HepG2 (cell line): ENCODE results near the gene GSTM4. TPM values are rescaled to one million over a fixed set of nuclear protein-coding genes. Genes with fewer than 3 reads are reported as not detected.
"Not testable (repeated sequence)": the region's sequence is repeated elsewhere in the genome, so short reads cannot be mapped to it uniquely, and the experiment has no call there.

Source experiments
- ATAC-seq: fragments of 200-7000 bp; cut with Tn5 transposase; 3 replicates; pipeline ENCODE4 v1.9.1; 2020; ENCODE audit warnings: mild to moderate bottlenecking, moderate library complexity
- BruUV-seq: library from RNA; stranded (reverse); fragments of 400-500 nt; replicated peaks from 2 replicates; lab custom pipeline; 2021; lab: Mats Ljungman, UMichigan
- CTCF ChIA-PET: fragments of 300-600 bp; formaldehyde crosslinking; extraction: SDS; loops from one replicate; lab custom pipeline; 2021; ENCODE audit warnings: low total read pairs, inconsistent platforms, low intra/inter-chr PET ratio; lab: Yijun Ruan, JAX
- POLR2A ChIA-PET: fragments of 350-600 bp; sonication (Branson Sonifier 250); formaldehyde crosslinking; loops from one replicate; lab custom pipeline; 2020; ENCODE audit warnings: antibody characterized with exemption, inconsistent platforms; lab: Yijun Ruan, JAX
- DNase-seq: peaks from one replicate; pipeline ENCODE4 v3.0.0-alpha.2; 2015; ENCODE audit warnings: low spot score
- FAIRE-seq: peaks from 3 replicates; lab custom pipeline; 2011; peaks lifted over from hg19 to GRCh38; lab: Jason Lieb, UNC
- H2AFZ ChIP-seq: one replicate; pipeline ENCODE4 v1.6.1; 2011; ENCODE audit warnings: low read length, inconsistent platforms
- H3K27ac ChIP-seq: fragments of 300-600 bp; 3 replicates; pipeline ENCODE4 v1.8.0; 2011; ENCODE audit warnings: mixed run types, mild to moderate bottlenecking, mixed read lengths, low read length, inconsistent platforms; ENCODE audit not compliant: insufficient read depth; ENCODE audit errors: extremely low read length
- H3K27me3 ChIP-seq, 2 experiments: fragments of 200-600 bp in 1 of 2; 2 replicates in 1 of 2; 3 replicates in 1 of 2; pipeline versions ENCODE4 v1.6.0 to v1.8.0; 2011; ENCODE audit warnings: low read length in 2 of 2, mild to moderate bottlenecking in 2 of 2, moderate library complexity in 2 of 2, inconsistent platforms in 1 of 2; ENCODE audit not compliant: insufficient read depth in 2 of 2, control insufficient read depth in 1 of 2
- H3K36me3 ChIP-seq, 2 experiments: fragments of 200-600 bp in 1 of 2; replicated peaks in 1 of 2; 2 replicates in 1 of 2; 3 replicates in 1 of 2; pipeline versions ENCODE4 v1.5.1 to v1.8.0; 2011; ENCODE audit warnings: low read length in 2 of 2, inconsistent platforms in 1 of 2; ENCODE audit not compliant: insufficient read depth in 2 of 2, control insufficient read depth in 1 of 2
- H3K4me1 ChIP-seq: 2 replicates; pipeline ENCODE4 v1.5.1; 2012; ENCODE audit warnings: low read length, inconsistent platforms; ENCODE audit not compliant: insufficient read depth
- H3K4me2 ChIP-seq: 2 replicates; pipeline ENCODE4 v1.6.0; 2011; ENCODE audit warnings: low read depth, low read length, inconsistent platforms
- H3K4me3 ChIP-seq, 3 experiments: fragments of 200-600 bp in 1 of 3; sonication (generic), shearing (Covaris generic) in 1 of 3; replicated peaks in 1 of 3; 2 replicates each; pipeline ENCODE4 v1.5.1; 2011 to 2016; ENCODE audit warnings: low read length in 3 of 3, inconsistent platforms in 2 of 3, low read depth in 2 of 3, mild to moderate bottlenecking in 2 of 3, control low read depth in 1 of 3, mixed read lengths in 1 of 3; ENCODE audit not compliant: insufficient read depth in 1 of 3
- H3K79me2 ChIP-seq: one replicate; pipeline ENCODE4 v1.6.1; 2011; ENCODE audit warnings: low read length, inconsistent platforms; ENCODE audit not compliant: insufficient read depth
- H3K9ac ChIP-seq: 2 replicates; pipeline ENCODE4 v1.6.0; 2011; ENCODE audit warnings: mild to moderate bottlenecking, low read depth, low read length, inconsistent platforms; ENCODE audit not compliant: insufficient read depth
- H3K9me3 ChIP-seq: 2 replicates; pipeline ENCODE4 v1.5.1; 2012; ENCODE audit warnings: mild to moderate bottlenecking, low read length
- H4K20me1 ChIP-seq: 2 replicates; pipeline ENCODE4 v1.6.0; 2011; ENCODE audit warnings: inconsistent platforms, mild to moderate bottlenecking, low read length, moderate library complexity; ENCODE audit not compliant: insufficient read depth
- CHCHD3 ChIP-seq: sonication (generic); formaldehyde crosslinking; IDR thresholded peaks from 2 replicates; pipeline ENCODE4 v1.8.0; 2022; ENCODE audit warnings: mild to moderate bottlenecking, missing genetic modification reagents, moderate library complexity
- ETV6 ChIP-seq: sonication (generic); formaldehyde crosslinking; conservative IDR thresholded peaks from 2 replicates; pipeline ENCODE4 v1.4.0; 2020; ENCODE audit warnings: missing genetic modification reagents
- IRX3 ChIP-seq: sonication (generic); formaldehyde crosslinking; IDR thresholded peaks from 2 replicates; pipeline ENCODE4 v1.8.1; 2023; ENCODE audit warnings: mild to moderate bottlenecking, low read depth, missing genetic modification reagents, borderline replicate concordance
- KLF16 ChIP-seq, 2 experiments: sonication (generic) in 1 of 2; formaldehyde crosslinking in 1 of 2; IDR thresholded peaks; 2 replicates each; pipeline versions ENCODE4 v1.6.1 to v1.8.0; 2016 to 2023; ENCODE audit warnings: missing genetic modification reagents in 2 of 2, missing compliant biosample characterization in 1 of 2
- PHF21A ChIP-seq: sonication (generic); formaldehyde crosslinking; IDR thresholded peaks from 2 replicates; pipeline ENCODE4 v1.5.0; 2020; ENCODE audit warnings: mild to moderate bottlenecking, missing genetic modification reagents
- POLR2AphosphoS2 ChIP-seq: IDR thresholded peaks from 2 replicates; pipeline ENCODE4 v1.6.1; 2011; ENCODE audit warnings: low read depth, low read length, improper control_type of control experiment
- YEATS2 ChIP-seq: sonication (generic); formaldehyde crosslinking; IDR thresholded peaks from 2 replicates; pipeline ENCODE4 v1.4.0; 2020; ENCODE audit warnings: missing genetic modification reagents, borderline replicate concordance
- ZNF207 ChIP-seq: fragments of 450-650 bp; IDR thresholded peaks from 2 replicates; pipeline ENCODE4 v1.6.1; 2016; ENCODE audit warnings: antibody characterized with exemption, borderline replicate concordance
- ZNF274 ChIP-seq: sonication (generic); formaldehyde crosslinking; IDR thresholded peaks from 2 replicates; pipeline ENCODE4 v1.5.1; 2020; ENCODE audit warnings: mild to moderate bottlenecking, missing genetic modification reagents
- ZNF460 ChIP-seq: sonication (generic); formaldehyde crosslinking; IDR thresholded peaks from 2 replicates; pipeline ENCODE4 v1.5.1; 2020; ENCODE audit warnings: missing genetic modification reagents, mild to moderate bottlenecking, borderline replicate concordance
- ZNF75D ChIP-seq: sonication (generic); formaldehyde crosslinking; IDR thresholded peaks from 2 replicates; pipeline ENCODE4 v1.8.1; 2023; ENCODE audit warnings: missing genetic modification reagents, mild to moderate bottlenecking, borderline replicate concordance
- ZSCAN22 ChIP-seq: sonication (generic); formaldehyde crosslinking; IDR thresholded peaks from 2 replicates; pipeline ENCODE4 v1.4.0; 2020; ENCODE audit warnings: mild to moderate bottlenecking, missing genetic modification reagents
- WGBS: methylation state at CpG from one replicate; pipeline ENCODE4 v1.1.6; 2017; ENCODE audit warnings: low lambda C conversion rate; 5-methylcytosine and 5-hydroxymethylcytosine counted together
- in situ Hi-C: cut with HindIII; loops from 2 replicates; pipeline ENCODE4 v1.10.0; 2017; ENCODE audit warnings: low pct_unique_long_range_greater_than_20kb; ENCODE audit not compliant: extremely low pct_ligation_motif_present
- intact Hi-C: fragments of 100-400 bp; cut with micrococcal nuclease; formaldehyde crosslinking; loops from one replicate; pipeline ENCODE4 v1.10.0; 2022; ENCODE audit not compliant: unreplicated experiment
- polyA plus RNA-seq, 8 experiments: library from polyadenylated mRNA; depleted of rRNA in 3 of 8; stranded (reverse) in 7 of 8; unstranded in 1 of 8; fragments of >200 nt; fragmentation: Illumina TruSeq in 4 of 8; extraction: Trizol in 4 of 8; gene quantifications; 2 replicates each; pipeline versions ENCODE4 v1.2.1 to v1.2.3, GENCODE V29; 2011 to 2016; ENCODE audit warnings: low read depth in 4 of 8, missing spikeins in 1 of 8, mixed read lengths in 1 of 8; ENCODE audit not compliant: insufficient read depth in 1 of 8
- total RNA-seq, 5 experiments: library from RNA; depleted of rRNA; stranded (reverse); fragments of >200 nt; fragmentation: Illumina TruSeq; extraction: Trizol; gene quantifications; 2 replicates each; pipeline ENCODE4 v1.2.3, GENCODE V29; 2016; ENCODE audit warnings: low read depth in 1 of 5
- TF ChIP-seq, protein P1 (sequence below): sonication (generic); formaldehyde crosslinking; IDR thresholded peaks from 2 replicates; pipeline ENCODE4 v1.4.0; 2020; ENCODE audit warnings: missing genetic modification reagents, borderline replicate concordance
- TF ChIP-seq, protein P2 (sequence below): IDR thresholded peaks from 2 replicates; pipeline ENCODE4 v1.6.1; 2012; ENCODE audit warnings: inconsistent platforms
- TF ChIP-seq, protein P3 (sequence below): sonication (generic); formaldehyde crosslinking; IDR thresholded peaks from 2 replicates; pipeline ENCODE4 v1.8.1; 2023; ENCODE audit warnings: missing genetic modification reagents, mild to moderate bottlenecking, borderline replicate concordance

Gene GSTM4
- total and polyA plus RNA-seq, 2 of the 13 experiments (the other 11 are each of a cell fraction or from before 2014, with no cell fraction given), result 25.3 to 40.8 TPM

DNA sequence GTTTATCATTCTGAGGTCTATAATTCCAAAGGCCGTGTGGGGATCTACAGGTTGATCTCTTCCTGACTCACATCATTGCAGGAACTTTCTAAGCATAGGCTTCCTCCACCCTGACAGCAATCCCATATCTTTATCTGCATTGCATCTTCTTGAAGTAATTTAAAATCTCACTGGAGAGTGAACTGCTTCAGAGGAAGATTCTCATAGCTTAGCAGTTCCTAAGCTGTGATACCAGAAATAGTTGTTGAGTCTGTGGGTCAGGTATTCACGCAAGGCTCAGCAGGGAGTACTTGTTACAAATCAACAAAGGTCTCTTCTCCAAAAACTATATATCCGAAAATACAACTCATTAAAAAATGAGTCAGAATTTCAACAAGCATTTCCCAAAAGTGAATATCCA lies 39.2 kb downstream of the GSTM4 start:
- H3K36me3 ChIP-seq, H3K4me2 ChIP-seq, DNase-seq, intact Hi-C loops, H3K4me3 ChIP-seq, H3K79me2 ChIP-seq, in situ Hi-C loops, H3K9me3 ChIP-seq, H3K4me1 ChIP-seq, BruUV-seq, ATAC-seq, H3K27me3 ChIP-seq, H2AFZ ChIP-seq, H3K9ac ChIP-seq, POLR2A ChIA-PET, CTCF ChIA-PET, FAIRE-seq, H3K27ac ChIP-seq, H4K20me1 ChIP-seq: not testable (repeated sequence)
- 7% methylated on average over 3 of the region's 3 CpGs for WGBS

DNA sequence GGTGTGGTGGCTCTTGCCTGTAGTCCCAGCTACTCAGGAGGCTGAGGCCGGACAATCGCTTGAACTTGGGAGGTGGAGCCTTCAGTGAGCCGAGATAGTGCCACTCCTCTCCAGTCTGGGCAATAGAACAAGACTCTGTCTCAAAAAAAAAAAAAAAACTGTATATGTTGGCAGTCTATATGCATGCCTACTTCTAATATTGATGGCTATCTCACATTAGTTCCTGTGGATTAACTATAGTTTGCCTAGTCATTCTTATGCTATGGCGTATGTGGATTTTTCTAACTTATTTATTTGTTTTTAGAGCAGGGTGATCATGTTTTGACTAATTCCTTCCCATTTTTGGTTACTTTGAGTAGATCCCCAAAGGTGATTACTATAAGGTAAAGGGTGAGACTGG lies 41.2 kb downstream of the GSTM4 start:
- Histone ChIP-seq H3K9me3 (no peaks in the 10 kb centered on the region), H3K4me1 (no peaks in the 10 kb centered on the region), H3K36me3 (no peaks in the 10 kb centered on the region), H4K20me1 (no peaks in the 10 kb centered on the region), H3K27me3 (no peaks in the 10 kb centered on the region), H3K27ac (no peak overlapping the region), H3K4me3 (no peak overlapping the region), H3K9ac (no peak overlapping the region), H3K79me2 (no peaks in the 10 kb centered on the region), H2AFZ (no peak overlapping the region), H3K4me2 (no peak overlapping the region)
- WGBS, result 57% methylated on average over 4 of the region's 4 CpGs
- intact Hi-C loops, result no loop called here
- no peak for FAIRE-seq
- TF ChIP-seq CHCHD3 (CRISPR knock-in tag) (no peak), ZSCAN22 (CRISPR knock-in tag) (no peak), POLR2AphosphoS2 (no peak), ZNF274 (CRISPR knock-in tag) (no peak), ZNF207 (no peak), ZNF75D (CRISPR knock-in tag) (no peak), ETV6 (CRISPR knock-in tag) (no peak), PHF21A (CRISPR knock-in tag) (no peak), IRX3 (CRISPR knock-in tag) (no peak), YEATS2 (no peak), KLF16 (CRISPR knock-in tag; IDR thresholded peaks at IDR 0.05) (no peak), ZNF460 (no peak)
- TF ChIP-seq, protein P1, sequence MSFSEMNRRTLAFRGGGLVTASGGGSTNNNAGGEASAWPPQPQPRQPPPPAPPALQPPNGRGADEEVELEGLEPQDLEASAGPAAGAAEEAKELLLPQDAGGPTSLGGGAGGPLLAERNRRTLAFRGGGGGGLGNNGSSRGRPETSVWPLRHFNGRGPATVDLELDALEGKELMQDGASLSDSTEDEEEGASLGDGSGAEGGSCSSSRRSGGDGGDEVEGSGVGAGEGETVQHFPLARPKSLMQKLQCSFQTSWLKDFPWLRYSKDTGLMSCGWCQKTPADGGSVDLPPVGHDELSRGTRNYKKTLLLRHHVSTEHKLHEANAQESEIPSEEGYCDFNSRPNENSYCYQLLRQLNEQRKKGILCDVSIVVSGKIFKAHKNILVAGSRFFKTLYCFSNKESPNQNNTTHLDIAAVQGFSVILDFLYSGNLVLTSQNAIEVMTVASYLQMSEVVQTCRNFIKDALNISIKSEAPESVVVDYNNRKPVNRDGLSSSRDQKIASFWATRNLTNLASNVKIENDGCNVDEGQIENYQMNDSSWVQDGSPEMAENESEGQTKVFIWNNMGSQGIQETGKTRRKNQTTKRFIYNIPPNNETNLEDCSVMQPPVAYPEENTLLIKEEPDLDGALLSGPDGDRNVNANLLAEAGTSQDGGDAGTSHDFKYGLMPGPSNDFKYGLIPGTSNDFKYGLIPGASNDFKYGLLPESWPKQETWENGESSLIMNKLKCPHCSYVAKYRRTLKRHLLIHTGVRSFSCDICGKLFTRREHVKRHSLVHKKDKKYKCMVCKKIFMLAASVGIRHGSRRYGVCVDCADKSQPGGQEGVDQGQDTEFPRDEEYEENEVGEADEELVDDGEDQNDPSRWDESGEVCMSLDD (CRISPR knock-in tag), result no peak
- TF ChIP-seq, protein P2, sequence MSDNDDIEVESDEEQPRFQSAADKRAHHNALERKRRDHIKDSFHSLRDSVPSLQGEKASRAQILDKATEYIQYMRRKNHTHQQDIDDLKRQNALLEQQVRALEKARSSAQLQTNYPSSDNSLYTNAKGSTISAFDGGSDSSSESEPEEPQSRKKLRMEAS, result no peak
- TF ChIP-seq, protein P3, sequence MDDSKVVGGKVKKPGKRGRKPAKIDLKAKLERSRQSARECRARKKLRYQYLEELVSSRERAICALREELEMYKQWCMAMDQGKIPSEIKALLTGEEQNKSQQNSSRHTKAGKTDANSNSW, result no peak
- no peak for ATAC-seq
- BruUV-seq, result no TSS peak
- ChIA-PET POLR2A (no interaction called here), CTCF (no interaction called here)
- in situ Hi-C loops, result no loop called here
- no peak for DNase-seq
